ENCODE data around the gene SYT9. TPM values are rescaled to one million over a fixed set of nuclear protein-coding genes. Genes with fewer than 3 reads are reported as not detected.
"Not testable (repeated sequence)": the region's sequence is repeated elsewhere in the genome, so short reads cannot be mapped to it uniquely, and the experiment has no call there.

The SYT9 gene
- total RNA-seq, 1 experiment from 2014 or later = not detected

DNA sequence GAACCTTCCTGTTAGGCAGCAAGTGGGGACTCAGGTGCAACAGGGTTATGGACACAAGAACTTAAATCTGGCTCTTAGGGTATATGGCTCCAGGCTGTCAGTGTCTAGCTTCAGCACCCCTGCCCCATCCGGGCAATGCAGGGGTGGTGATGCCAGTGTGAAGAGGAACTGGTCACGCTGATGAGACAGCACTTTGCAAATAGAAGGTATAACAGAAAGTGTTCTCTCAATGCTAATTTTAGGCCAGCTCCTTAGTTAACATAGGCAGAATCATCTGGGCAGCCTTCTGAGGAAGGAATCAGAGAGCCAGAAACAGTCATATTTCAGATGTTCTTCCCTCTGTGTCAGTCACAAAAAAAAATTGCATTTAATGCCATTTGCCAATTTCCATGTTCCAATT is 41.2 kb downstream of the SYT9 start:
- no peak for DNase-seq
- Histone ChIP-seq H3K27me3 (no peaks in the 10 kb centered on the region), H3K4me1 (no peaks in the 10 kb centered on the region), H3K27ac (no peak overlapping the region), H3K36me3 (no peaks in the 10 kb centered on the region), H3K4me3 (no peak overlapping the region), H3K9me3 (replicated peaks) (no peaks in the 10 kb centered on the region)

DNA sequence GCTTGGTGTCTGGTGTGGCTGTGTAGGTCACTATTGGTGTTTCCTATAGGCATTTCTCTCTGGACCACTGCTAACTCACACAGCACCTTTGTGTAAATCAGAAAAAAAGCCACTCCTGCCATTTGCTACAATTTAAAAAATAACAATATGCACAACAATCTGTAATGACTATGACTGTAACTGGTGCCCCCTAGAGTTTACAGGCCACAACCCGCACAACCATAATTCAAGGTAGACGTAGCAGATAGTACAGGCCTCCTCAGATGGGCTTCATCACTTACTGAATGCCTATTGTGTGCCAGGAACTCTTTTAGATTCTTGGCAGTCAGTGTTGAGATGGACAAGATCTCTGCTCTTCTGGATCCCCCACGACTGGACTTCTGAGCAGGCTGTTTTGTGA is 47.7 kb downstream of the SYT9 start:
- no peaks in the 10 kb centered on the region for H3K9me3 ChIP-seq (replicated peaks)
- no peaks in the 10 kb centered on the region for H3K27me3 ChIP-seq
- H3K4me1 ChIP-seq = no peaks in the 10 kb centered on the region
- no peak for DNase-seq
- H3K4me3 ChIP-seq = no peak overlapping the region
- no peaks in the 10 kb centered on the region for H3K36me3 ChIP-seq
- H3K27ac ChIP-seq = no peak overlapping the region

GRCh38 chr11:7300281-7300680 is 48.6 kb downstream of the SYT9 start:
- Histone ChIP-seq H3K27ac (no peak overlapping the region), H3K9me3 (replicated peaks) (no peaks in the 10 kb centered on the region), H3K27me3 (no peaks in the 10 kb centered on the region), H3K4me3 (no peak overlapping the region), H3K4me1 (no peaks in the 10 kb centered on the region), H3K36me3 (no peaks in the 10 kb centered on the region)
- no peak for DNase-seq

DNA sequence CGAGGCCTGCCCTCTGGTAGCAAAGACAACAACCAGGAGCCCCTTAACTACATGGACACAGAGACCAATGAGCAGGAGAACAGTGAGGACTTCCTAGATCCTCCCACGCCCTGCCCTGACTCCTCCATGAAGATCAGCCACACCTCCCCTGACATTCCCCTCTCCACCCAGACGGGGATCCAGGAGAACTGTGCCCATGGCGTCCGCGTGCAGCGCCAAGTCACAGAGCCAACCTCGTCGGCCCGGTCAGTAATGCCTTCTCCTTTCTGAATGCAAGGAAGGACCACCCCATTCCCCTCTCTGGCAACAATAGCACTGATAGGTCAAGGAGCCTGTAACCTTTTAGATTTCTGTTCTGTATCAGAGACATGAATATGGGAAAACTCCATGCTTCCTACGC is 51.4 kb downstream of the SYT9 start:
- H3K9me3 ChIP-seq (replicated peaks) = no peaks in the 10 kb centered on the region
- no peaks in the 10 kb centered on the region for H3K27me3 ChIP-seq
- no peak for DNase-seq
- H3K4me3 ChIP-seq = no peak overlapping the region
- H3K27ac ChIP-seq = no peak overlapping the region
- no peaks in the 10 kb centered on the region for H3K36me3 ChIP-seq
- no peaks in the 10 kb centered on the region for H3K4me1 ChIP-seq

- no peak for DNase-seq
- Histone ChIP-seq H3K27ac (no peak overlapping the region), H3K9me3 (replicated peaks) (no peaks in the 10 kb centered on the region), H3K36me3 (no peaks in the 10 kb centered on the region), H3K4me3 (no peak overlapping the region), H3K4me1 (no peaks in the 10 kb centered on the region), H3K27me3 (no peaks in the 10 kb centered on the region)
Measured at GRCh38 chr11:7306900-7307299, 55.2 kb downstream of the SYT9 start.

GRCh38 chr11:7307836-7308235 is 56.1 kb downstream of the SYT9 start:
- Histone ChIP-seq H3K4me1 (no peaks in the 10 kb centered on the region), H3K27ac (no peak overlapping the region), H3K4me3 (no peak overlapping the region), H3K36me3 (no peaks in the 10 kb centered on the region), H3K27me3 (no peaks in the 10 kb centered on the region), H3K9me3 (replicated peaks) (no peaks in the 10 kb centered on the region)
- DNase-seq = no peak

DNA sequence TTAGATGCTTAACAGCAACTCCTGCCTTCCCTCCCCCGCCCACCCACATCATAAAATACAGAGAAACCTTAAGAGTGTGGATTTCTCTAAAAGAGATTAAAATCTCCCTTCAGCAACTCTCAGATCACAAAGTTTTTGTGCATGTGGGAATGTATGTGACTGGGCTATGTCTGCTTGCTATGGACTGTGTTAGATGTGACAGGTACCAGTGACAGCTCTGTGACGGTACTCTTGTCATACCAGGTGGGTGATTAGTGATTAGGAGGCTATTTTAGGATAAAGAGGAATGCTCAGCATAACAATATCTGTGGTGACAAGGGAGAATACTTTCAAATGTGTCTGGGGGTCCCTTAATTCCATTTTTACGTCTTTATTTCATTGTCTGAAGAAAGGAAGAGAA is 60.2 kb downstream of the SYT9 start:
- no peak for DNase-seq
- H3K36me3 ChIP-seq = no peaks in the 10 kb centered on the region
- H3K9me3 ChIP-seq (replicated peaks) = no peaks in the 10 kb centered on the region
- no peaks in the 10 kb centered on the region for H3K27me3 ChIP-seq
- no peaks in the 10 kb centered on the region for H3K4me1 ChIP-seq
- H3K4me3 ChIP-seq = no peak overlapping the region
- H3K27ac ChIP-seq = no peak overlapping the region

GRCh38 chr11:7314811-7315604 is 63.3 kb downstream of the SYT9 start:
- H3K4me1 ChIP-seq = no peaks in the 10 kb centered on the region
- no peak for DNase-seq
- no peaks in the 10 kb centered on the region for H3K36me3 ChIP-seq
- no peak overlapping the region for H3K4me3 ChIP-seq
- no peaks in the 10 kb centered on the region for H3K27me3 ChIP-seq
- H3K9me3 ChIP-seq (replicated peaks) = no peaks in the 10 kb centered on the region
- H3K27ac ChIP-seq = no peak overlapping the region

- H3K27me3 ChIP-seq = no peaks in the 10 kb centered on the region
- H3K4me1 ChIP-seq = no peaks in the 10 kb centered on the region
- no peak overlapping the region for H3K27ac ChIP-seq
- H3K36me3 ChIP-seq = no peaks in the 10 kb centered on the region
- no peak overlapping the region for H3K4me3 ChIP-seq
- no peaks in the 10 kb centered on the region for H3K9me3 ChIP-seq (replicated peaks)
- no peak for DNase-seq
Measured at GRCh38 chr11:7319501-7319900, 67.8 kb downstream of the SYT9 start.

DNA sequence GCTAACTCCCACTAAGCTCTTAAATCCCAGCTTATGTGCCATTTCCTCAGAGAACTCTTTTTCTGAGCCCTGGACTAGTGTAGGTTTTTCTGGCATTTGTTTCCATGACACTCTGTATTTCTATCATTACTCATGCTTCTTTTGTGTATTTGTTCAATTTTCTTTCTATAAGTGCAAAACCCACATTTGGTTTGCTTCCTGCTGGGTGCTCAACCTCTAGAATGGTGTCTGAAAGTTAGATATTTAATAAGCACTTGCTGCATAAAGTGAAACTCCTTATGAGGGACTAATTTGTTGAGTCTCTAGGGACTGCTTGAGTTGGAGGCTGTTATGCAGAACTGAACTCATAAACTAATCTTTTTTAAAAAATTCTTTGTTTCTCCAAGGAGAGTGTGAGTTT is 68.6 kb downstream of the SYT9 start:
- DNase-seq = no peak
- Histone ChIP-seq H3K9me3 (replicated peaks) (no peaks in the 10 kb centered on the region), H3K27me3 (no peaks in the 10 kb centered on the region), H3K36me3 (no peaks in the 10 kb centered on the region), H3K27ac (no peak overlapping the region), H3K4me3 (no peak overlapping the region), H3K4me1 (no peaks in the 10 kb centered on the region)

DNA sequence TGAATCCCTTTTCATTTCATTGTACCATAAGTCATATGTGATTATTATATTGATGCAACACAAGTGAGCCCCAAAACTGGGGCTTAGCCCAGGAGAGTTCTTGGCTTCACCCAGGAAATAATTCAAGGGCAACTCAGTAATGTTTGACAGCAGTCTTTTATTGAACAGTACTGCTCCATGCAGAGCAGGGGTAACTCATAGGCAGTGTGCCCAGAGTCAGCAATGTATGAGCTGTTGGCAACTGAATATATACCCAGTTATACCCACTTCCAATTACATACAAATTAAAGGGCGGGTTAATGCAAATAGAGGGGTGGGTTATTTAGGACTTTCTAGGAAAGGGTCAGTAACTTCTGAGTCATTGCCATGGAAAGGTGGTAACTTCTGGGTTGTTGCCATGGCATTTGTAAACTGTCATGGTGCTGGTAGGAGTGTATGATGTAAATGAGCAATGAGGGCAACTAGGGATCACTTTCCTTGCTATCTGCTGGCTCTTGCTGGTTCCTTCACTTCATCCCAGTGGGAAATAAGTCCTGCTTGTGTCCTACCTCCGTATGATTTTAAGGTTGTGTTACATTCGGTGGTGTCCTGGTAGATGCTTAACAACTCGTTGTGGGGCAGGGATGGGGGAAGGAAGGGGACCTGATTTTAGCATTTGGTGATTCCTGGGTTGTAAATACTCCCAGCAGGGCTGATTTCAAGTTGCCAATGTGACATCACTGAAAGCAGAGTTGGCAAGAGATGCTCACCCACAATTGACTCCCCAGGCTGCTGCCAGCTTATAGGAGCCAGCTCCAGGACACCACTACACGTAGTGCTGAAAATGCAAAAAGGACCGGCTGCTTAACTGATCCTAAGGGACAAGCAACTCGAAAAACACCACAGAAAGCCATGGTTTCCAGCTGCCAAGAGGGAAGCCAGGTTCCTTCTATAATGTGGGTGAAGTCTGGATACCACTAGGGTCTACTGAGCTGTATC is 70.1 kb downstream of the SYT9 start:
- no peak for DNase-seq
- H3K27ac ChIP-seq = no peak overlapping the region
- no peaks in the 10 kb centered on the region for H3K27me3 ChIP-seq

DNA sequence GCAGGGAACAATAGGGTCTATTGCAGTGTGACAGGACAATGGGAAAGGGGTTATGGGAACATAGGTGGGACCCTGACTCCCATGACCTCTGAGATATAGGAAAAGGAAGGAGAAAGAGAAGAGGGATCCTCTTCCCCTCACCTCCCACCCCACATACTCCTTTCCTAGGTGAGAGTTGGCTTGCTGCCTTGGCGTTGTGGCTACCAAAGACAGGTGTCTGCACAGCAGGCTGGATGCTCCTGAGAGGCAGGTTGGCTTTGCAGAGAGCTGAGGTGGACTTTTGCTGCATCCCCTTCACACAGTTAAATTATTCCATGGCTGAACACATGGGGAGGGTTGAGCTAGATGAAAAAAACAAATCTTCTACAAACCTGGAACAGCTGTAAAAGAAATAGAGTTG is 80.7 kb downstream of the SYT9 start:
- no peaks in the 10 kb centered on the region for H3K9me3 ChIP-seq (replicated peaks)
- H3K36me3 ChIP-seq = no peaks in the 10 kb centered on the region
- no peaks in the 10 kb centered on the region for H3K4me1 ChIP-seq
- no peak for DNase-seq
- no peaks in the 10 kb centered on the region for H3K27me3 ChIP-seq
- no peak overlapping the region for H3K4me3 ChIP-seq
- no peak overlapping the region for H3K27ac ChIP-seq

More for the DNA sequence above, 70.1 kb downstream of the SYT9 start:
- Histone ChIP-seq H3K9me3 (replicated peaks) (no peaks in the 10 kb centered on the region), H3K36me3 (no peaks in the 10 kb centered on the region), H3K4me3 (no peak overlapping the region), H3K4me1 (no peaks in the 10 kb centered on the region)

- no peak overlapping the region for H3K27ac ChIP-seq
- no peaks in the 10 kb centered on the region for H3K9me3 ChIP-seq (replicated peaks)
- H3K27me3 ChIP-seq = no peaks in the 10 kb centered on the region
- no peak overlapping the region for H3K4me3 ChIP-seq
- DNase-seq = no peak
- no peaks in the 10 kb centered on the region for H3K4me1 ChIP-seq
- H3K36me3 ChIP-seq = no peaks in the 10 kb centered on the region
Measured at GRCh38 chr11:7332962-7333361, 81.3 kb downstream of the SYT9 start.

DNA sequence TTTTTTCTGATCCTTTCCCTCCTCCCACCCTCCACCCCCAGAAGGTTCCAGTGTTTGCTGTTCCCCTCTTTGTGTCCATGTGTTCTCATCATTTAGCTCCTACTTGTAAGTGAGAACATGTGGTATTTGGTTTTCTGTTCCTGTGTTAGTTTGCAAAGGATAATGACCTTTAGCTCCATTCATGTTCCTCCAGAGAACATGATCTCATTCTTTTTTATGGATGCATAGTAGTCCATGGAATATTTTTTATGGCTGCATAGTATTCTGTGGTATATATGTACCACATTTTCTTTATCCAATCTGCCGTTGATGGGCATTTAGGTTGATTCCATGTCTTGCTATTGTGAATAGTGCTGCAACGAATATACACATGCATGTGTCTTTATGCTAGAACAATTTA is 83.7 kb downstream of the SYT9 start:
- H3K9me3 ChIP-seq (replicated peaks); H3K36me3 ChIP-seq; H3K27ac ChIP-seq; H3K4me1 ChIP-seq; H3K4me3 ChIP-seq; H3K27me3 ChIP-seq; DNase-seq: not testable (repeated sequence)

DNA sequence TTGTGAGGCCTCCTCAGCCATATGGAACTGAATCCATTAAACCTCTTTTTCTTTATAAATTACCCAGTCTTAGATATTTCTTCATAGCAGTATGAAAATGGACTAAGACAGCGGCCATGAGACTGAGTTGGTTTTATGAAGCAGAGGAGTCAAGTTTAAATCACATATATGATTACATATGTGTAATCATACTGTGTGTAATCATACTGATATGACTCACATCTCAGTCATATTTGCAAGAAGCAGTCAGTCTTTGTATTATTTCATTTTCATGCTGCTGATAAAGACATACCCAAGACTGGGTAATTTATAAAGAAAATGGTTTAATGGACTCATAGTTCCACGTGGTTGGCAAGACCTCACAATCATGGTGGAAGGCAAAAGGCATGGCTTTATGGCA is 89.8 kb downstream of the SYT9 start:
- H3K27ac ChIP-seq = no peak overlapping the region
- H3K36me3 ChIP-seq = no peaks in the 10 kb centered on the region
- no peaks in the 10 kb centered on the region for H3K27me3 ChIP-seq
- DNase-seq = no peak
- no peak overlapping the region for H3K4me3 ChIP-seq
- no peaks in the 10 kb centered on the region for H3K4me1 ChIP-seq
- no peaks in the 10 kb centered on the region for H3K9me3 ChIP-seq (replicated peaks)
